Upper lobe of right lung (tissue), 1 donor: ENCODE data around the gene DHCR7. TPM values are rescaled to one million over a fixed set of nuclear protein-coding genes. Genes with fewer than 3 reads are reported as not detected.

Source experiments
- ATAC-seq: fragments of 200-7000 bp; cut with Tn5 transposase; one replicate; pipeline ENCODE4 v1.9.1; 2020; ENCODE audit warnings: mild to moderate bottlenecking, moderate library complexity
- DNase-seq: peaks from one replicate; pipeline ENCODE4 v3.0.0-alpha.2; 2020
- H3K27ac ChIP-seq: fragments of 200-600 bp; one replicate; pipeline ENCODE4 v1.8.0; 2022
- H3K27me3 ChIP-seq: fragments of 200-600 bp; one replicate; pipeline ENCODE4 v1.8.0; 2022; ENCODE audit warnings: mild to moderate bottlenecking
- H3K36me3 ChIP-seq: fragments of 200-600 bp; one replicate; pipeline ENCODE4 v1.8.0; 2022
- H3K4me1 ChIP-seq: fragments of 200-600 bp; one replicate; pipeline ENCODE4 v1.8.0; 2022
- H3K4me3 ChIP-seq: fragments of 200-600 bp; one replicate; pipeline ENCODE4 v1.8.0; 2022; ENCODE audit warnings: mild to moderate bottlenecking
- H3K9me3 ChIP-seq: fragments of 200-600 bp; one replicate; pipeline ENCODE4 v1.8.0; 2022
- CTCF ChIP-seq: fragments of 200-600 bp; IDR thresholded peaks from one replicate; pipeline ENCODE4 v1.8.0; 2022; ENCODE audit warnings: antibody characterized with exemption
- intact Hi-C: fragments of 100-400 bp; cut with DNase I; formaldehyde crosslinking; loops from one replicate; pipeline ENCODE4 v1.11.0; 2022
- total RNA-seq: library from RNA; stranded (reverse); fragmentation: NEBNext Ultra II Directional; extraction: Animal tissue kit (Norgen Biotek cat#: 25700); gene quantifications from one replicate; pipeline ENCODE4 v1.2.1, GENCODE V29; 2021
- donor health status: DM: no; HTN: yes; CAD: no; lungs with severe emphysema.

Gene DHCR7
- total RNA-seq, 1 donor from 2014 or later: 105 TPM

GRCh38 chr11:71472357-71472885, 24.2 kb upstream of the DHCR7 start:
- Histone ChIP-seq H3K4me1 (no peaks in the 10 kb centered on the region), H3K4me3 (no peak overlapping the region), H3K27ac (no peak overlapping the region), H3K27me3 (no peaks in the 10 kb centered on the region), H3K36me3 (peaks cover 64% of the 10 kb centered on the region), H3K9me3 (no peaks in the 10 kb centered on the region)
- TF ChIP-seq CTCF: no peak
- no peak for DNase-seq
- intact Hi-C loops: no loop called here
- no peak for ATAC-seq

- H3K27ac ChIP-seq: no peak overlapping the region
- TF ChIP-seq CTCF: no peak
- no peaks in the 10 kb centered on the region for H3K9me3 ChIP-seq
- no peaks in the 10 kb centered on the region for H3K4me1 ChIP-seq
- intact Hi-C loops: no loop called here
- peaks cover 65% of the 10 kb centered on the region for H3K36me3 ChIP-seq
- H3K27me3 ChIP-seq: no peaks in the 10 kb centered on the region
- ATAC-seq (no peak), DNase-seq (no peak)
- no peak overlapping the region for H3K4me3 ChIP-seq
Observed at GRCh38 chr11:71470946-71471345, 22.8 kb upstream of the DHCR7 start.

- DNase-seq: no peak
- no peak for TF ChIP-seq CTCF
- H3K9me3 ChIP-seq: no peaks in the 10 kb centered on the region
- peaks cover 49% of the 10 kb centered on the region for H3K36me3 ChIP-seq
- intact Hi-C loops: no loop called here
- no peaks in the 10 kb centered on the region for H3K4me1 ChIP-seq
- H3K27ac ChIP-seq: no peak overlapping the region
- no peak overlapping the region for H3K4me3 ChIP-seq
- ATAC-seq: no peak
- no peaks in the 10 kb centered on the region for H3K27me3 ChIP-seq
Observed at GRCh38 chr11:71467164-71467563, 19.0 kb upstream of the DHCR7 start.

- no peak for DNase-seq
- Histone ChIP-seq H3K4me3 (no peak overlapping the region), H3K27me3 (no peaks in the 10 kb centered on the region), H3K9me3 (no peaks in the 10 kb centered on the region), H3K27ac (no peak overlapping the region), H3K36me3 (peaks cover 49% of the 10 kb centered on the region), H3K4me1 (no peaks in the 10 kb centered on the region)
- intact Hi-C loops: no loop called here
- ATAC-seq: no peak
- TF ChIP-seq CTCF: no peak
Observed at GRCh38 chr11:71466358-71466757, 18.2 kb upstream of the DHCR7 start.

GRCh38 chr11:71465054-71465453, 16.9 kb upstream of the DHCR7 start:
- Histone ChIP-seq H3K4me1 (no peaks in the 10 kb centered on the region), H3K27ac (no peak overlapping the region), H3K36me3 (peaks cover 60% of the 10 kb centered on the region), H3K9me3 (no peaks in the 10 kb centered on the region), H3K4me3 (no peak overlapping the region), H3K27me3 (no peaks in the 10 kb centered on the region)
- intact Hi-C loops: no loop called here
- ATAC-seq (no peak), DNase-seq (no peak)
- no peak for TF ChIP-seq CTCF
